ENCODE measurements around the gene SRL.
"Not testable (repeated sequence)": the region's sequence is repeated elsewhere in the genome, so short reads cannot be mapped to it uniquely, and the experiment has no call there.

Gene SRL

GRCh38 chr16:4220358-4220757 lies 21.5 kb downstream of the SRL start:
- no peak for DNase-seq

GRCh38 chr16:4218202-4218601 lies 23.7 kb downstream of the SRL start:
- peak; percentile 81 for DNase-seq

GRCh38 chr16:4217204-4218131 lies 24.4 kb downstream of the SRL start:
- peak; percentile 38 for DNase-seq

- no peak for DNase-seq
Observed at GRCh38 chr16:4216596-4216995, 25.3 kb downstream of the SRL start.

- no peak for DNase-seq
Observed at GRCh38 chr16:4215106-4215505, 26.8 kb downstream of the SRL start.

- DNase-seq: no peak
Observed at GRCh38 chr16:4214215-4214621, 27.7 kb downstream of the SRL start.

GRCh38 chr16:4213737-4214136 lies 28.1 kb downstream of the SRL start:
- no peak for DNase-seq

GRCh38 chr16:4212934-4213296 lies 29.0 kb downstream of the SRL start:
- no peak for DNase-seq

GRCh38 chr16:4212211-4212933 lies 29.5 kb downstream of the SRL start:
- no peak for DNase-seq

GRCh38 chr16:4211445-4212210 lies 30.3 kb downstream of the SRL start:
- DNase-seq: not testable (repeated sequence)

GRCh38 chr16:4209666-4210065 lies 32.2 kb downstream of the SRL start:
- no peak for DNase-seq

- no peak for DNase-seq
Observed at GRCh38 chr16:4208341-4208751, 33.5 kb downstream of the SRL start.

GRCh38 chr16:4207683-4208340 lies 34.1 kb downstream of the SRL start:
- no peak for DNase-seq

- DNase-seq: no peak
Observed at GRCh38 chr16:4207229-4207628, 34.7 kb downstream of the SRL start.

GRCh38 chr16:4206680-4207079 lies 35.2 kb downstream of the SRL start:
- no peak for DNase-seq

- DNase-seq: no peak
Observed at GRCh38 chr16:4205971-4206370, 35.9 kb downstream of the SRL start.

GRCh38 chr16:4204521-4204920 lies 37.4 kb downstream of the SRL start:
- no peak for DNase-seq

GRCh38 chr16:4203748-4204147 lies 38.1 kb downstream of the SRL start:
- peak; percentile 25 for DNase-seq

GRCh38 chr16:4202615-4203345 lies 39.1 kb downstream of the SRL start:
- no peak for DNase-seq

- DNase-seq: no peak
Observed at GRCh38 chr16:4200781-4201137, 41.1 kb downstream of the SRL start.

- peak; percentile 41 for DNase-seq
Observed at GRCh38 chr16:4200000-4200780, 41.7 kb downstream of the SRL start.
